HL-60/S4 treated with retinoic acid at 250 ng/mL for 4 days and 3 days (cell line): ENCODE measurements around the gene CACNA1A.

ENCODE experiments used
- in situ Hi-C: fragments of 300-500 bp; cut with MboI; formaldehyde crosslinking; loops from 2 replicates; pipeline ENCODE4 v1.7.0; 2022; ENCODE audit warnings: low sequenced_read_pairs

CACNA1A gene

DNA sequence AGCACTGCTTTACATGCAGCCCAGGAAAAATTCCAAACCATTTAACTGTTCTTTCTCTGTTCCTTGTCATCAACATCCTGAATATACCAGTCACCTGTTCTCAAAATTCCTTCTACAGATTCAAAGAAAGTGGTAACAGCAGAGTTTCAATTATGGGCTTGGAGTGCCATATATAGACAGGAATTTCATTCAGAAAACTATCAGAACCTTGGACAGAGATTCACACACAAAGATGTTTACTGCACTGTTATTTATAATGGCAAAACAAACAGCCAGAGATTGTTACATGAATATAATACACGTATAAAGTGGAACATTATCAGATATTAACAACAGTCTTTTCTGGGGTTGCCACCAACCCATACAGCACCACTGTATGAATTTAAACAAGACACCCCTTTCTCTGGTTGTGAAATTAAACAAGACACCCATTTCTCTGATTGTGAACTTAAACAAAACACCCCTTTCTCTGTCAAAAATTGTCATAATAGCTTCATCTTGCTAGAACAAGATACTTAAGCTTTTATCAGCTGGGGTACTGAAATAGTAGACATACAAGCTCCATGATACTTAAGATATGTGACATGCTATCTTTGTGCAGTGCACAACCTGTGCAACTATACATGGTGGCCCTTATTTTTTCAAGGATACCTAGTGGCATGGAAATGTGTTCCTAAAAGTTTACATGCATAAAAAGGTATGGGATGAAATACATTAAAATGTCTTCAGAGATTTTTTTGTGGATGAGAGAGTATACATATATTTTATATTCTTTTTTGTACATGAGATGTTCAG is 12.6 kb downstream of the CACNA1A start:
- in situ Hi-C loops, result no loop called here

DNA sequence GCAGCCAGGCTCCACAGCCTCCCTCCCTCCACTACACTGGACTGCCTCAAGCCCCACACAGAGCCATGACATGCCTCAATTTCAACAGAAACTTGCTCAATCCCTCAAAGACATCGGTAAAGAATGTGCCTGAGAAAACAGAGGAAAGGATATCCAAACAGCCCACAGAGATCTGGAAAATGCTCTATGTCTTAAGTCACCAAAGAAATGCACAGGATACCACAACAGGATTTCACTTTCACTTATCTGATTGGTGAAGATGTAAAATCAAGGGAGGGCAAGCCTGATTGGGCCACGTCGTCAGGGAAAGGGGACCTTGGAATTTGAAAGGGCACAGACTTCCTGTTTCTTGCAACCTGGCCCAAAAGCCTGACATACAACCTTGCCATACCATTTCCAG is 14.2 kb downstream of the CACNA1A start:
- in situ Hi-C loops, result no loop called here

DNA sequence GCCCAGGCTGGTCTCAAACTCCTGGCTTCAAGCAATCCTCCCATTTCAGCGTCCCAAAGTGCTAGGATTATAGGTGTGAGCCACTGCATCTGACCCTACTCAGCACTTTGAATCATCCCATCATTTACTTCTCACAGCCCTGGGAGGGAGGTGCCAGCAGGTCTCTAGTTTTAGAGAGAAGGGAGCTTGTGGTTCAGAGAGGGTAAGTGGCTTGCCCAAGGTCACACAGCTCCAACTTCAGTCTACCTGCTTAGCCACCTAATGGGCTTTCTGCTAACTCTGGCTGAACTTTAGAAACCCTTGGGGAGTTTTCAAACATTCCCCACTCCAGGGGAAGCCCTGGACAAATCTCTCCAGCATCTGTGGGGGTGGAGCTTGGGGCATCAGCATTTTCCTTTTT is 18.3 kb downstream of the CACNA1A start:
- in situ Hi-C loops, result no loop called here

DNA sequence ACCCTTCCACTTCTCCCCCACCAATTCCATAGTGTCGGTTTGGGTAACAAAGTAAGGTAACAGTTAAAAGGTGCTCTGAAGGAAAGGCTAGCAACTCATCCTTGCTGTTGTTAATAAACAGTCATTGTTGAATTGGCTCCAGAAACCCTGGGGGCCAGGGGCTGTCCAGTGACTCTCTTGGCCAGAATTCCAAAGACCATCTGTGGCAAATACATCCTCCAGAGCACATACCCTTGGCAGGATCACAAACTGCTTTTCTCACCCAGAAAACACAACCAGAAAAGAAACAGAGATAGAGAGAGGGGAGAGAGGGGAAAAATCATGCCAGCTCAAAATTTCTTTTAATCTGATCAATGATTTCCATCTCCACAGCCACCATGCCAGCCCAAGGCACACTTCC is 22.1 kb downstream of the CACNA1A start:
- in situ Hi-C loops, result no loop called here

DNA sequence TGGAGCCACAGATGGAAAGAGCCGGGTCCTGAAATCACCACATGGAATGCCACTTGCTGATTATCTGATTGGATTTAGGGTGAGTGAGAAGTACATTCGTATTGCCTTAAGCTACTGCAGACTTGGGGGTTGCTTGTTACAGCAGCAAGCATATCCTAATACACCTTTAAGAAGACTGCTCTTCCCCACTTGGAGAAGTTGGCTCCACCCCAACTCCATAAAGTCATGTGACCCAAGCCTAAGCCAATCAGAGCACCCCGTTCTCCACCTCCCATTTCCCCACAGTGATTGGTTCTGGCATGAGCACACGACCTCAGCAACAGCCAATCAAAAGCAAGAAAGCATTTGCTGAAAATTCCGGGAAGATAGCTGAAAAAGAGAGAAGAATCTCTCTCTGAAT is 23.1 kb downstream of the CACNA1A start:
- in situ Hi-C loops, result no loop called here

DNA sequence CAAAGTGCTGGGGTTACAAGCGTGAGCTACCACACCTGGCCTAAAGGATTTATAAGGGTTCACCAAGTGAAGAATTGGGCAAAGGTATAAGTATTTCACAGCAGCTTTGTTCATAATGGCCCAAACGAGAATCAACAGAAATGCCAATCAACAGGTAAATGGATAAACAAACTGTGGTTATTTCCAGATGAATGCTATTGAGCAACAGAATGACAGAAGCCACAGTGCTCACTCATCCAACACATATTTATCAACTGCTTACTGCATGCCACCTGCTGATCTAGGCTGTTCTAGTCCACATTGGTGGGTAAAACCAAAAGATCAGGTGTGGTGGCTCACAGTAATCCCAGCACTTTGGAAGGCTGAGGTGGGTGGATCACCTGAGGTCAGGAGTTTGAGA is 27.7 kb downstream of the CACNA1A start:
- in situ Hi-C loops, result no loop called here

DNA sequence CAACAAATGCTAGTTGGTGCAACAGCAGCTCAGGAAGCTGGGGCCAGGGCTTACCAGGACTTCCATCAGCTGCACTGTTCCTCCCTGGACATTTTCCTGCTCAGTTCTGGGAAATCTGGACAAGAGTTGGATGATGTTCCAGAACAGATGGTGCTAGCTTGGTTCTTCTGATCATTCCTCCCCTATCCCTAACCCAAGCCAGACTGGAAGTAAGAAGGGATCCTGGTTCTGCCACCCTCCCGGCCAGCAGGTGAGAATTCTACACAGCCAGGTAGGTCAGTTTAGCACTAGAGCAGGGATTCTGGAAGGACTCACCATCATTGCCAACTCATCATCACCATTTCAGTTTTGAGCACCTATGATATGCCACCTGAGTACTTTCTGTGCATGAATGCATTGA is 30.2 kb downstream of the CACNA1A start:
- in situ Hi-C loops, result no loop called here

DNA sequence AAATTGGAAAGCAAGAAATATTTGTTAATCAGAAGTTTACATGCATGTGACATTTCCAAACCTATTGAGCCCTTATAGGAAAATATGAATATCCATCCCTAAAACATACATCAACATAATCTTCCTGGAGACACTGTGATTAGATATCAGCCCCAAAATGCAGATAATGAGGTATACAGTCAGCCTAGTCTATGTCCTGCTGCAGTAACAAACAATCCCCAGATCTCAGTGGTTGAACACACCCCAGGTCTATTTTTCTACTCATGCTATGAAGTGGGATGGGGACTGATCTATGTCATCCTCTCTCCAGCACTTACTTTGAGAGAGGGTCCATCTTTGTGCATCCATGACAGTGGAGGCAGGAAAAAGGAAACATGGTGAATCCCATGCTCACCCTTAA is 31.2 kb downstream of the CACNA1A start:
- in situ Hi-C loops, result no loop called here

DNA sequence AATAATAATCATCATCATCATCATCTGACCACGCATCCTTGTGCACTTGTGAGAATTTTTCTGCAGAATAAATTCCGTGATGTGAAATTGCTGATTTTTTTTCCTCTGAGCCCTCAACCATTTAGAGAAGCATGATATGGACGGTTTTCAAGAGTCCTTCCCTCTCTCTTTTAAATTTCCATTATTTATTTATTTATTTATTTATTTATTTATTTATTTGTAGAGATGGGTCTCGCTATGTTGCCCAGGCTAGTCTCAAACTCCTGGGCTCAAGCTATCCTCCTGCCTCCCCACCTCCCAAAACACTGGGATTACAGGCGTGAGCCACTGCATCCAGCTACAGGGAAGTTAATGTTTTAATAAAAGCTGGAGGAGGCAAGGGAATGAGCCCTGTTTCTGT is 39.6 kb downstream of the CACNA1A start:
- in situ Hi-C loops, result no loop called here

DNA sequence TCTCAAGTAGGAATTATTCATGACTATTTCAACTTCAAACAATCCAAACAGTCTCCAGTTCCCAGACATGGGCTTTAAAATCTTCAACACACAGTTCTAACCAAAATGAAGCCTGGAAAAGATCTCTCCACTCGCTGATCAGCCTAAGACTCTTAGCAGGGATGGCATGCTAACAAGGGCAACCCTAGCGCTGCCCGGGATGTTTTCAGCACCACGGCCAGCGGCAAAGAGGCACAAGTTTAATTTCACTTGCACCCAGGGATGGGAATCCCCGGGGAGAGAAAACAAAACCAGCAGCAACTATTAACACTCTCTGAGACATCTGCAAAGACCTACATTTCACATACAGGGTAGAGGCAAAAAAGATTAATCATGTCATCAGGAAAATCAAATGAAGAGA is 43.0 kb downstream of the CACNA1A start:
- in situ Hi-C loops, result no loop called here

DNA sequence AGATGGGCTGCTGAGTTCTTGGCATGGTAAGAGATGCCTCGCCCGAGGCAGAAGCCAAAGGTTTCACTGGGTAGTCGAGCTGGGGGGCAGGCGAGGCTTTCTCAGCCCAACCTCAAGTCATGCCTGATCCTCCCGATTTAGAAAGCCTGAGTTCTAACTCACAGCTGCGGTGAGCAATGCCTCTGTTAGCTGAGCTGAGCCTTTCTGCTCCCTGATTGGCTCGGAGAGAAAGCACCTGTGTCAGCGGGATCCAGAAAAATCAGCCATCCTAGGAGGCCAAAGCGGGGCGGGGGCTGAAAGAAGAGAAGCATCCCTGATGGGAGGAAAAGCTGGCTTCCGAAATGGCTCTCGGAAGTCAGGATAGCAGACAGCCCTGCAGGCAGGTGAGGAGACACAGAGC is 44.7 kb downstream of the CACNA1A start:
- in situ Hi-C loops, result no loop called here

DNA sequence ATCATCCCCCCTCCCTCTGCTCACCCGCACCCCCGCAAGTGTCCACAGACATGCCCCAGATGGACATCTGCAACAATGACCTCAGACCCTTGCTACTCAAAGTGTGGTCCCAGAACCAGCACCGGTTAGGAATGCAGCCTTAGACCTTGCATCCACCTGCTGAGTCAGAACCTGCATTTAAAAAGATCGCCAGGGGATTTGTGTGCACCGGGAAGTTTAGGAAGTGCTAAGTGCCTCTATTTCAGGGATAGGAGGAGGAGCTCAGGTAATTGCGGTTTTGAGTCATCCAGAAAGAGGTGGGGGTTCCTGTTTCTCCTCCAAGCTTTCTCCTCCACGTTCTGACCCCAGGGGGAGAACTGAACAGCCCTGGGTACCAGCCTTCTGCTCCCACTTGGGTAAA is 46.2 kb downstream of the CACNA1A start:
- in situ Hi-C loops, result no loop called here

DNA sequence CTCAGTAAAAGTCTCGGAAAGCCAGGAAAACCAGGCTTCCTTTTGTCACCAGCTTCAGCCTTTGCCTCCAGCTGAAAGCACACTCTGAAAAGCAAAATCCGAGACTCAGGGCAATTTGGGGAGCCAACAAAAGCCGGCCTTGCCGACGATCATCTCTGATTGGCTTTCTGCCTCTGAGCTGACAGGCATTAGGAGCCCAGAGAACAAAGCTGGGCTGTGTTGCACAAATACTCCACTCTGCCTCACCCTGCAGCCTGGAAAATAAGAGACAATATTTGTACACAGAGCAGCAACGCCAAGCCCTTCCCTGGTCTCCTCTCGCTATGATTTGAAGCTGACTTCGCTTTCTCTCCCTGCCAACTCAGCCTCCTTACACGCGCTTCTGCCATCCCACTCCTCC is 46.9 kb downstream of the CACNA1A start:
- in situ Hi-C loops, result no loop called here

DNA sequence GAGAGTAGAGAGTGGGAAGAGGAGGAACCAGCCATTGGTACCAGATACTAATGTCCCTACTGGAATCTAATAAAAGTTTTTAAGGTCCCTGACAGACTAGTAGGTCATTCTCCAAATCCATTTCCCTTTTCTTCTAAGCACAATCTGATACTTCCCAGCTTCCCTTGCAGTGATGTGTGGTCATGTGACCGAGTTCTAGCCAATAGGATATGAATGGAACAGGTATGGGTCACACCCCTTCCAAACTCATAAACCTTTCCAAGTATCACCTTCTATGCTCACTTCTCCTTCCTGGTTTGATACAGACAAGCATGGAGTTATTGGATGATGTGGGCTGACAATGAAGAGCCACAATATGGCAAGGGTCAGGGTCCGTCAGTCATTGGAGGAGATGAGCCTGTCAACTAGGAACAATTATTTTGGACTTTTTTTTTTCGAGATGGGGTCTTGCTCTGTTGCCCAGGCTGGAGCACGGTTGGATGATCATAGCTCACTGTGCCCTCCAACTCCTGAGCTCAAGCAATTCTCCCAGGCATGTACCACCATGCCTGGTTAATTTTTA is 54.8 kb downstream of the CACNA1A start:
- in situ Hi-C loops, result no loop called here

DNA sequence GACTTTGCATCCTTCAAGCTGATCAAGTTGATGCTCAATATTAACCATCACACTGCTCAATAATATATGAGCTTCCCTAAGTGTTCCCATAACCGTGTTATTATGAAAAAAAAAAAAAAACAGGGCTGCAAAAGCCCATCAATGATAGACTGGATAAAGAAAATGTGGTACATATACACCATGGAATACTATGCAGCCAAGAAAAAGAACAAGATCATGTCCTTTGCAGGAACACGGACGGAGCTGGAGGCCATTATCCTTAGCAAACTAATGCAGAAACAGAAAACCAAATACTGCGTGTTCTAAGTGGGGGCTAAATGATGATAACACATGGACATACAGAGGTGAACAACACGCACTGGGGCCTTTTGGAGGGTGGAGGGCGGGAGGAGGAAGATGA is 58.3 kb downstream of the CACNA1A start:
- in situ Hi-C loops, result no loop called here

DNA sequence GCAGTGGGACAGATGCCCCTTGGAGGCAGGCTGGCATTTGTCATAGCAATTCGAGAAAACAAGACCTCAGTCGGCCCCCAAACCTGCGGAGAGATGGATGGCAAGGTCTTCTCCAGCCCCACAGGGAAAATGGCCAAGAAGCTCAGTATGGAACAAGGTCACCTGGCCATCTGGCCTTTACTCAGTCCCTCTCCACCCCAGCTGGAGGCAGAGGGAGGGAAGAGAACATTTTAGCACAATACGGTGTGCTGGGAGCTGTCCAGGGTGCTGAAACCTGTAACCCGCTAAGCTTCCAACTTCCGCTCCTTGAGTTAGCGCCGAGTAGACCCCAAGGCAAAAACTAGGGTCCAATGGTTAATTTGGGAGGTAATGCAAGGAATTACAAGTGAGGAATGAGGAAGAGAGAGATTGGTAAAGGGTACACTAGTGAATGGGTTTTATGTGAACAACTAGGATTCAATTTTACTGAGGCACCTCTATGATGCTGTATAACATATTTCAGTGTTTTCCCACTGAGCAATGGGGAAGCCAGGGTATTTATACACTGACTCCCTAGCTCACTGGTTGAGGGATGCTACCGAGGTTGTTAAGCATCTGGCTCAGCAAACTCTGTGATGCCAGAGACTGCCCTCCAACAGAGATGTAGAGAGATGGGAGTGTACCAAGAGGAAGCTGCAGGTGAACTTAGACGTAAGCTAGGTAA is 64.3 kb downstream of the CACNA1A start:
- in situ Hi-C loops, result no loop called here

DNA sequence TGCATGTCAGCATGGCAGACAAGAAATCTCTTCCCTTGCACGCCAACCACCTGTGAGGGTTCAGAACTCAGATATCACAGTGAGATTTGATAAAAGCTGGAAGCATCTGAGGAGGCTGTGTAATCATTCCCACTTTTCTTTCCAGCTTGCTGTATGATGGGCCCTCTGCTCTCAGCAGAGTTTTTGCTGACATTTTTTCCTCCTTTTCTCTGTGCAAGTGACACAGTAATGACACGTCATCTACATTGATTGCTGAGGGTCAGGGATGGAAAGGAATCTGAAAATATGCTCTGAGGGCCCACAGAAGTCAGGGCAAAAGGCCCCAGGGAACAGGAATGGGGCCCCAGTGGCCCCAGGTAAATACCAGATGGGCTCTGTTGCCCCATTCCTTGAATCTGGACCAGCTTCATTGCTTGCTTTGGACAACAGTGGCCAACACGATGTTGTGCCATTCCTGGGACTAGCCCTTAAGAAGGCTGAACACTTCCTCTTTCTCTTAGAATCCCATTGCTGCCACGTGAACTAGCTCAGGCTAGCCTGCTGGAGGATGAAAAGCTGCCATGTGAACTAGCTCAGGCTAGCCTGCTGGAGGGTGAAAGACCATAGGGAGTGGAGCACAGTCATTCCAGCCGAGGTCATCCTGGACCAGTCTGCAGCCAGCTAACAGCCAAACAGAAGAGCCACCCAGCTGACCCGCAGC is 68.2 kb downstream of the CACNA1A start:
- in situ Hi-C loops, result no loop called here

DNA sequence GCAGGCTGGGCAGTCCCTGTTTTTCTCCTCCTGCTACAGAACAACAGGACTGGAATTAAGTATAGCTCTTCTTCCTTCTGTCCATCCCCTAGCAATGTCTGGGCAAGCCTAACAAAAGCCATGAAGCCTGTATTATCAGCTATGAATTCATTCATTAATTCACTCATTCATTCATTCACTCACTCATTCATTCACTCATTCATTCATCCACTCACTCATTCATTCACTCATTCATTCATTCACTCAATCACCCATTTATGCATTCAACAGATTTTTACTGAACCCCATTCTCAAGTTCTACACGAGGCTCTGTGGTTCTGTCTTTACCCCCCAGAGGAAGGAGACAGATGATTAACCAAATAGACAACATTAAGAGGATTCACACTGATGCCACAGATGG is 69.9 kb downstream of the CACNA1A start:
- in situ Hi-C loops, result no loop called here

DNA sequence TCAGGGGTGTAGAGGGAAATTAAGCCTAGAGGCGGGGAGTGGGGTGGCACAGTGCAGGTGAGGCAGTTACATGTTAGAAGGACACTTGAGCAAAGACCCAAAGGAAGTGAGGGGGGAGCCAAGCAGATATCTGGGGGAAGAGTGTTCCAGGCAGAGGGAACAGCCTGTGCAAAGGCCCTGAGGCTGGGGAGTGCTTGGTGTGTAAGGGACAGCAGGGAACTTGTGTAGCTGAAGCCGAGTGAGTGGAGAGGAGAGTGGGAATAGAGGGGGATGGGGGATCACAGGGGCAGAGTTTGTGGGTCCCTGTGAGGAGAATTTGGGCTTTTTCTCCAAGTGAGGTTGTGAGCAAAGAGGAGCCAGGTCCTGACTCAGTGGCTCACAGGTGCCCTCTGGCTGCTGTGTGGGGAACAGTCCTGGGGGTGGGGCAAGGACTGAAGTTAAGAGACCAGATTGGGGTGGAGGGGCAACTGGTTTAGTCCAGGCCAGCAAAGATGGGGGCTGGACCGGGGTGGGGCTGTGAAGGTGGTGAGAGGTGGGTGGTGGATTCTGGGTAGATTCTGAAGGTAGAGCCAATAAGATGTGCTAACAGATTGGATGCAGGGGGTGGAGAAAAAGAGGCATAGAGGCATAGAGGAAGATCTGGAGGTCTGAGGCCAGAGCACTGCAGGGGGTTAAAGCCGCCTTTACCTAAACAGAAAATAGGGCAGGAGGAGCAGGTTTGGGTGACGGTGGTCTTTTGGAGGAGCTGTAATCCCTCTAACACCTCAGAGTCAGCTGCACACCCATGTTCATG is 75.3 kb downstream of the CACNA1A start:
- in situ Hi-C loops, result no loop called here

DNA sequence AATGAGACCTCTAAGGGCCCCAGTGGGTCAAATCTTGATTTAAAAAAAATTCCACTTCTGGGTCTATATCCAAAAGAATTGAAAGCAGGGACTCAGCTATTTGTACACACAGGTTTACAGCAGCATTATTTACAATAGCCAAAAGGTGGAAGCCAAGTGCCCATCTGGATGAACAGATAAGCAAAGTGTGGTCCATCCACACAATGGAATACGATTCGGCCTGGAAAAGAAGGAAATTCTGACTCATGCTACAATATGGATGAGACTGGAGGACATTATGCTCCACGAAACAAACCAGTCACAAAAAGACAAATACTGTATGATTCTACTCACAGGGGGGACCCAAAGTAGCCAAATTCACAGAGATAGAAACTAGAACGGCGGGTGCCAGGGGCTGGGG is 76.7 kb downstream of the CACNA1A start:
- in situ Hi-C loops, result no loop called here

DNA sequence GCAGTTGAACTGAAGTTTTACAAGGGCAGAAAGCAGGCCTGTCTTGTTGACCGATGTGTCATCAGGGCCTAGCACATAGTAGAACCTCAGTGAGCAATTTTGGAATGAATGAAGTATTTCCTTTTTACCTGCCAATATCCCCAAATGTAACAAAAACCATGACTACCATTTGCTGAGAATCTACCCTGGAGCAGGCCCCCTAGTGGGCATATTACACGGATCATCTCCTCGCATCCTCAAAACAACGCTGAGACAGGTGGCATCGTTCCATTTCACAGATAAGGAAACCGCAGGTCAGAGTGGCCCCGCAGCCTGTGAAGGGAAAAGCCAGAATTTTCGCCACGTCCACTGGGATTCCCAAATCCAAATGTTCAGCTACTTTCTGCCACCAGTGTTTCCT is 77.9 kb downstream of the CACNA1A start:
- in situ Hi-C loops, result no loop called here
